IMR-90 (cell line): ENCODE results near the gene UBE2B. TPM values are rescaled to one million over a fixed set of nuclear protein-coding genes. Genes with fewer than 3 reads are reported as not detected.
"Not testable (repeated sequence)": the region's sequence is repeated elsewhere in the genome, so short reads cannot be mapped to it uniquely, and the experiment has no call there.

Experiments used
- ATAC-seq: fragments of 200-7000 bp; cut with Tn5 transposase; 2 replicates; pipeline ENCODE4 v1.9.1; 2020; ENCODE audit warnings: low read depth, mild to moderate bottlenecking, moderate library complexity
- BruUV-seq: library from RNA; stranded (reverse); fragments of 400-500 nt; replicated peaks from 2 replicates; lab custom pipeline; 2021; lab: Mats Ljungman, UMichigan
- CTCF ChIA-PET: fragments of 300-600 bp; formaldehyde crosslinking; extraction: SDS; loops from one replicate; lab custom pipeline; 2021; ENCODE audit warnings: antibody characterized with exemption; lab: Yijun Ruan, JAX
- POLR2A ChIA-PET: fragments of 300-600 bp; sonication (Branson Sonifier 250); formaldehyde crosslinking; loops from one replicate; lab custom pipeline; 2022; ENCODE audit warnings: antibody characterized with exemption; ENCODE audit not compliant: unreplicated experiment; lab: Charles Lee
- DNase-seq: peaks from one replicate; pipeline ENCODE4 v3.0.0; 2013
- H2AFZ ChIP-seq: replicated peaks from 2 replicates; pipeline ENCODE3; 2013; ENCODE audit warnings: low read length, mild to moderate bottlenecking; ENCODE audit not compliant: poor library complexity
- H2AK5ac ChIP-seq: 2 replicates; pipeline ENCODE4 v1.6.1; 2013; ENCODE audit warnings: low read depth, low read length, inconsistent platforms
- H2AK9ac ChIP-seq: replicated peaks from 2 replicates; pipeline ENCODE3; 2013; ENCODE audit warnings: mild to moderate bottlenecking, low read depth, low read length, moderate library complexity; ENCODE audit not compliant: poor library complexity
- H2BK120ac ChIP-seq: 2 replicates; pipeline ENCODE4 v1.6.1; 2013; ENCODE audit warnings: low read depth, low read length, inconsistent platforms
- H2BK15ac ChIP-seq: 3 replicates; pipeline ENCODE4 v1.6.1; 2013; ENCODE audit warnings: low read depth, low read length, inconsistent platforms
- H2BK20ac ChIP-seq: 2 replicates; pipeline ENCODE4 v1.6.1; 2013; ENCODE audit warnings: low read depth, mild to moderate bottlenecking, inconsistent platforms, low read length, moderate library complexity
- H2BK5ac ChIP-seq: 2 replicates; pipeline ENCODE4 v1.6.1; 2013; ENCODE audit warnings: mild to moderate bottlenecking, low read depth, low read length, inconsistent platforms; ENCODE audit not compliant: poor library complexity, severe bottlenecking
- H3K14ac ChIP-seq: replicated peaks from 2 replicates; pipeline ENCODE4 v1.6.1; 2013; ENCODE audit warnings: low read depth, low read length, inconsistent platforms
- H3K18ac ChIP-seq: 2 replicates; pipeline ENCODE4 v1.6.1; 2013; ENCODE audit warnings: low read depth, low read length, control low read depth
- H3K23ac ChIP-seq: 2 replicates; pipeline ENCODE4 v1.6.1; 2013; ENCODE audit warnings: low read depth, low read length, inconsistent platforms
- H3K27ac ChIP-seq: 2 replicates; pipeline ENCODE4 v1.5.1; 2013; ENCODE audit warnings: mild to moderate bottlenecking, control low read depth, low read length; ENCODE audit not compliant: insufficient read depth
- H3K27me3 ChIP-seq: 2 replicates; pipeline ENCODE4 v1.6.1; 2013; ENCODE audit warnings: low read length; ENCODE audit not compliant: control insufficient read depth, insufficient read depth
- H3K36me3 ChIP-seq: 2 replicates; pipeline ENCODE4 v1.6.1; 2013; ENCODE audit warnings: low read length, mixed read lengths; ENCODE audit not compliant: control insufficient read depth, insufficient read depth
- H3K4ac ChIP-seq: 2 replicates; pipeline ENCODE4 v1.6.1; 2013; ENCODE audit warnings: low read depth, low read length, inconsistent platforms
- H3K4me1 ChIP-seq: 2 replicates; pipeline ENCODE4 v1.6.1; 2013; ENCODE audit warnings: low read length, mixed read lengths; ENCODE audit not compliant: control insufficient read depth, insufficient read depth
- H3K4me2 ChIP-seq: 2 replicates; pipeline ENCODE4 v1.6.1; 2013; ENCODE audit warnings: low read depth, mild to moderate bottlenecking, control low read depth, low read length, moderate library complexity
- H3K4me3 ChIP-seq: 2 replicates; pipeline ENCODE4 v1.5.1; 2013; ENCODE audit warnings: low read depth, mild to moderate bottlenecking, control low read depth, low read length, moderate library complexity; ENCODE audit not compliant: insufficient read depth
- H3K56ac ChIP-seq: 2 replicates; pipeline ENCODE4 v1.6.1; 2013; ENCODE audit warnings: low read length, inconsistent platforms; ENCODE audit not compliant: insufficient read depth; ENCODE audit errors: extremely low read depth
- H3K79me1 ChIP-seq, 2 experiments: 2 replicates each; pipeline ENCODE4 v1.6.1; 2013; ENCODE audit warnings: low read length in 2 of 2, inconsistent platforms in 1 of 2, low read depth in 1 of 2
- H3K9ac ChIP-seq: 2 replicates; pipeline ENCODE4 v1.6.1; 2013; ENCODE audit warnings: low read depth, low read length, control low read depth
- H3K9me1 ChIP-seq: 2 replicates; pipeline ENCODE4 v1.6.1; 2013; ENCODE audit warnings: low read length, inconsistent platforms; ENCODE audit not compliant: insufficient read depth
- H3K9me3 ChIP-seq: 2 replicates; pipeline ENCODE4 v1.6.1; 2013; ENCODE audit warnings: low read length; ENCODE audit not compliant: control insufficient read depth, insufficient read depth
- H4K20me1 ChIP-seq: 2 replicates; pipeline ENCODE4 v1.6.1; 2013; ENCODE audit warnings: low read length, inconsistent platforms; ENCODE audit not compliant: insufficient read depth
- H4K5ac ChIP-seq: 2 replicates; pipeline ENCODE4 v1.6.1; 2013; ENCODE audit warnings: mild to moderate bottlenecking, low read depth, low read length, control low read depth
- H4K8ac ChIP-seq, 2 experiments: 2 replicates each; pipeline ENCODE4 v1.6.1; 2013; ENCODE audit warnings: low read depth in 2 of 2, low read length in 2 of 2, control low read depth in 1 of 2, inconsistent platforms in 1 of 2
- H4K91ac ChIP-seq: 2 replicates; pipeline ENCODE4 v1.6.1; 2013; ENCODE audit warnings: low read depth, low read length, inconsistent platforms; ENCODE audit not compliant: insufficient read depth
- WGBS, 2 experiments: methylation state at CpG; one replicate each; pipeline versions ENCODE4 v1.1.5 to v1.1.7; 2013; ENCODE audit warnings: missing lambda C conversion rate in 2 of 2; ENCODE audit not compliant: insufficient read length in 1 of 2; ENCODE audit errors: extremely low coverage in 2 of 2; 5-methylcytosine and 5-hydroxymethylcytosine counted together
- dilution Hi-C: fragments of 300-500 bp; cut with HindIII; formaldehyde crosslinking; loops from one replicate; pipeline ENCODE4 v1.14.3; 2018; ENCODE audit warnings: low sequenced_read_pairs; ENCODE audit not compliant: unreplicated experiment
- in situ Hi-C: fragments of 300-500 bp; cut with MboI; formaldehyde crosslinking; loops from 3 replicates; pipeline ENCODE4 v1.14.3; 2019; ENCODE audit warnings: low sequenced_read_pairs, inconsistent platforms, mixed read lengths
- intact Hi-C: fragments of 100-400 bp; cut with micrococcal nuclease; formaldehyde crosslinking; loops from 2 replicates; pipeline ENCODE4 v1.10.0; 2022
- polyA plus RNA-seq, 3 experiments: library from polyadenylated mRNA; depleted of rRNA; stranded (reverse); fragments of >200 nt; gene quantifications; 2 replicates each; pipeline ENCODE4 v1.2.3, GENCODE V29; 2012; ENCODE audit warnings: low replicate concordance in 1 of 3
- total RNA-seq: library from RNA; depleted of rRNA; stranded (reverse); fragments of >200 nt; gene quantifications from 2 replicates; pipeline ENCODE4 v1.2.3, GENCODE V29; 2012

The UBE2B gene
- total and polyA plus RNA-seq, 2 of the 4 experiments (the other 2 are of a cell fraction) = 6.3 to 46.0 TPM

GRCh38 chr5:134382204-134382603 is 10.8 kb downstream of the UBE2B start:
- H3K4me3 ChIP-seq, H3K4me1 ChIP-seq, POLR2A ChIA-PET, H3K4ac ChIP-seq, H4K5ac ChIP-seq, H3K14ac ChIP-seq, H2BK20ac ChIP-seq, H3K56ac ChIP-seq, DNase-seq, H2AK5ac ChIP-seq, H3K9ac ChIP-seq, H4K8ac ChIP-seq, H2BK5ac ChIP-seq, H2AFZ ChIP-seq, H2AK9ac ChIP-seq, H4K91ac ChIP-seq, ATAC-seq, H3K9me3 ChIP-seq, H3K27ac ChIP-seq, in situ Hi-C loops, intact Hi-C loops, H2BK120ac ChIP-seq, H3K23ac ChIP-seq, H3K4me2 ChIP-seq, H3K27me3 ChIP-seq, H3K9me1 ChIP-seq, H3K18ac ChIP-seq, H2BK15ac ChIP-seq, dilution Hi-C loops, BruUV-seq, CTCF ChIA-PET: not testable (repeated sequence)
- WGBS, 2 experiments = no CpG with 5 or more reads among the region's 2 CpGs
- Histone ChIP-seq H3K36me3 (peaks cover 53% of the 10 kb centered on the region), H3K79me1 (peaks cover 23 to 45% of the 10 kb centered on the region in 2 experiments), H4K20me1 (peaks cover 18% of the 10 kb centered on the region; the same call in 1 of the 2 replicates)
